ENCODE results near the gene IRAK2. TPM values are rescaled to one million over a fixed set of nuclear protein-coding genes. Genes with fewer than 3 reads are reported as not detected.

Gene IRAK2
- total and polyA plus RNA-seq, 2 donors (not counting 3 experiments of a cell fraction or from before 2014, with no cell fraction given) = 7.9 to 10.0 TPM

DNA sequence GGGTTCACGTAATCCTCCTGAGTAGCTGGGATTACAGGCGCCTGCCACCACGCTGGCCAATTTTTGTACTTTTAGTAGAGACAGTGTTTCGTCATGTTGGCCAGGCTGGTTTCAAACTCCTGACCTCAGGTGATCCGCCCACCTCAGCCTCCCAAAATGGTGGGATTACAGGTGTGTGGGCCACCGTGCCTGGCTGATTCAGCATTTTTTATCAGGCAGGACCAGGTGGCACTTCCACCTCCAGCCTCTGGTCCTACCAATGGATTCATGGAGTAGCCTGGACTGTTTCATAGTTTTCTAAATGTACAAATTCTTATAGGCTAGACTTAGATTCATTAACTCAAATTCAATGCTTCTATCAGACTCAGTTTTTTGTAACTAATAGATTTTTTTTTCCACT, 13.7 kb upstream of the IRAK2 start:
- H2AFZ ChIP-seq (ENCODE audit: low read depth, low read length) = no peak overlapping the region

DNA sequence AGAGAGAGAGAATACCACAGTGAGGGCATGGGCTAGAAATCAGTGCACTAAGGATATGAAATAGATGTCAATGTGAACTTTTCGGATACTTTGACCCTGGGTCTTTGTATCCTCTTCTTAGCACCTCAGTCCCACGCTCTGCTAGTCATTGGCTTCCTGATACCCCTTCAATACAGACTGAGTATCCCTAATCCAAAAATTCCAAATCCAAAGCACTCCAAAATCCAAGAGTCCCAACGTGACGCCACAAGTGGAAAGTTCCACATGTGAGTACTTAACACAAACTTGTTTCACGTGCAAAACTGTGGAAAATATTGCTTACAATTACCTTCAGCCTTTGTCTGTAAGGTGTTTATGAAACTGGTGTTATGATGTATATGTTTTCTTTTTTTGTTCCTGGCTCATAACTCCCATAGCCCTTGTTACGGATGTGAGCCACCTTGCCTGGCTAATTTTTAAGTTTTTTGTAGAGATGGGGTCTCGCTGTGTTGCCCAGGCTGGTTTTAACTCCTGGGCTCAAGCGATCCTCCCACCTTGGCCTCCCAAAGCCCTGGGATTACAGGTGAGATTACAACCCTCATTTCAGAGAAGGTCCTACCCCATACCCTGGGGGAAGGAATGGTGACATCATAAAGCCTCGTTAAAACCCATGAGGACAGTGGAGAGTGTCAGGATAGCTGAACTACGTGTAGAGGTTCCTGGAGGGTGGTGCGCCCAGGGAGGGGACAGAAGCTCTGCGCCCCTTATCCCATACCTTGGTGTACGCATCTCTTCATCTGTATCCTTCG, 10.2 kb upstream of the IRAK2 start:
- H3K27ac ChIP-seq (ENCODE audit: insufficient read depth, low read depth, low read length) = no peak overlapping the region
- H3K9ac ChIP-seq (replicated peaks; ENCODE audit: extremely low read depth, insufficient read depth, low read length) = no peak overlapping the region
- H3K79me2 ChIP-seq (ENCODE audit: control insufficient read depth, insufficient read depth, low read length) = no peaks in the 10 kb centered on the region
- no peak overlapping the region for H2AFZ ChIP-seq (ENCODE audit: low read depth, low read length)
- H3K36me3 ChIP-seq (ENCODE audit: control insufficient read depth in 2 of 2, extremely low read depth in 1 of 2, insufficient read depth in 2 of 2, low read length in 2 of 2) = peaks cover 10 to 13% of the 10 kb centered on the region in 2 experiments
- CTCF ChIA-PET = interaction anchor here (1.0 to 1.2 kb wide), 3 partner anchors 9 to 11 kb away, joined by 3 to 5 read pairs (median 3); partner anchors contain the start of gene IRAK2
- H3K27me3 ChIP-seq (ENCODE audit: control insufficient read depth in 2 of 2, insufficient read depth in 2 of 2, low read length in 2 of 2) = no peaks in the 10 kb centered on the region
- FAIRE-seq (no peak), DNase-seq (ENCODE audit: low read depth, low spot score) (no peak)
- no peaks in the 10 kb centered on the region for H3K9me1 ChIP-seq (replicated peaks; ENCODE audit: control insufficient read depth, extremely low read depth, insufficient read depth, low read length)
- dilution Hi-C loops (cut with MboI; ENCODE audit: extremely low pct_ligation_motif_present, low sequenced_read_pairs) = no loop called here
- no peak overlapping the region for H3K4me3 ChIP-seq (replicated peaks in 1 of 3; ENCODE audit: insufficient read depth in 1 of 3, low read depth in 1 of 3, low read length in 3 of 3)
- intact Hi-C loops (cut with micrococcal nuclease) = no loop called here
- no peaks in the 10 kb centered on the region for H3K4me1 ChIP-seq (ENCODE audit: control insufficient read depth, extremely low read depth, insufficient read depth, low read length)
- H3K4me2 ChIP-seq (ENCODE audit: insufficient read depth, low read length) = no peak overlapping the region
- H3K9me3 ChIP-seq (replicated peaks; ENCODE audit: control insufficient read depth, insufficient read depth, low read length) = no peaks in the 10 kb centered on the region
- TF ChIP-seq JUN (IDR thresholded peaks at IDR 0.05; ENCODE audit: borderline replicate concordance, insufficient read depth, insufficient read length, low read depth) (no peak), POLR2A (IDR thresholded peaks at IDR 0.05; ENCODE audit: low read depth, low read length) (no peak), FOS (IDR thresholded peaks at IDR 0.05; ENCODE audit: borderline replicate concordance, insufficient read depth, low read length) (no peak), POLR2AphosphoS5 (IDR thresholded peaks at IDR 0.05; ENCODE audit: insufficient read depth, low read depth, low read length) (no peak), MYC (IDR thresholded peaks at IDR 0.05; ENCODE audit: low read depth, low read length) (no peak), EZH2 (IDR thresholded peaks at IDR 0.05; ENCODE audit: borderline replicate concordance, low read depth, low read length, severe bottlenecking) (no peak), GATA2 (IDR thresholded peaks at IDR 0.05; ENCODE audit: insufficient read depth, insufficient read length, low read depth, low read length) (no peak)
- TF ChIP-seq, protein P1, sequence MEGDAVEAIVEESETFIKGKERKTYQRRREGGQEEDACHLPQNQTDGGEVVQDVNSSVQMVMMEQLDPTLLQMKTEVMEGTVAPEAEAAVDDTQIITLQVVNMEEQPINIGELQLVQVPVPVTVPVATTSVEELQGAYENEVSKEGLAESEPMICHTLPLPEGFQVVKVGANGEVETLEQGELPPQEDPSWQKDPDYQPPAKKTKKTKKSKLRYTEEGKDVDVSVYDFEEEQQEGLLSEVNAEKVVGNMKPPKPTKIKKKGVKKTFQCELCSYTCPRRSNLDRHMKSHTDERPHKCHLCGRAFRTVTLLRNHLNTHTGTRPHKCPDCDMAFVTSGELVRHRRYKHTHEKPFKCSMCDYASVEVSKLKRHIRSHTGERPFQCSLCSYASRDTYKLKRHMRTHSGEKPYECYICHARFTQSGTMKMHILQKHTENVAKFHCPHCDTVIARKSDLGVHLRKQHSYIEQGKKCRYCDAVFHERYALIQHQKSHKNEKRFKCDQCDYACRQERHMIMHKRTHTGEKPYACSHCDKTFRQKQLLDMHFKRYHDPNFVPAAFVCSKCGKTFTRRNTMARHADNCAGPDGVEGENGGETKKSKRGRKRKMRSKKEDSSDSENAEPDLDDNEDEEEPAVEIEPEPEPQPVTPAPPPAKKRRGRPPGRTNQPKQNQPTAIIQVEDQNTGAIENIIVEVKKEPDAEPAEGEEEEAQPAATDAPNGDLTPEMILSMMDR (IDR thresholded peaks at IDR 0.05; ENCODE audit: extremely low read depth in 1 of 2, insufficient read depth in 1 of 2, low read depth in 1 of 2, low read length in 2 of 2) = no peak
- TF ChIP-seq, protein P2, sequence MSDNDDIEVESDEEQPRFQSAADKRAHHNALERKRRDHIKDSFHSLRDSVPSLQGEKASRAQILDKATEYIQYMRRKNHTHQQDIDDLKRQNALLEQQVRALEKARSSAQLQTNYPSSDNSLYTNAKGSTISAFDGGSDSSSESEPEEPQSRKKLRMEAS (IDR thresholded peaks at IDR 0.05; ENCODE audit: insufficient read depth, insufficient read length) = no peak
- POLR2A ChIA-PET = interaction anchor here (0.6 to 0.7 kb wide), 2 partner anchors 71 to 107 kb away, joined by 3 read pairs; no protein-coding TSS in a partner anchor
- BruUV-seq (replicated peaks) = no TSS peak
- no peaks in the 10 kb centered on the region for H4K20me1 ChIP-seq (replicated peaks; ENCODE audit: control insufficient read depth, extremely low read depth, insufficient read depth, low read length)

More for the DNA sequence above, 13.7 kb upstream of the IRAK2 start:
- DNase-seq (ENCODE audit: low read depth, low spot score) (no peak), FAIRE-seq (no peak)
- dilution Hi-C loops (cut with MboI; ENCODE audit: extremely low pct_ligation_motif_present, low sequenced_read_pairs) = no loop called here
- intact Hi-C loops (cut with micrococcal nuclease) = no loop called here
- Histone ChIP-seq H3K36me3 (ENCODE audit: control insufficient read depth in 2 of 2, extremely low read depth in 1 of 2, insufficient read depth in 2 of 2, low read length in 2 of 2) (peaks cover 12 to 13% of the 10 kb centered on the region in 2 experiments), H3K4me1 (ENCODE audit: control insufficient read depth, extremely low read depth, insufficient read depth, low read length) (peaks cover 3% of the 10 kb centered on the region), H3K27ac (ENCODE audit: insufficient read depth, low read depth, low read length) (no peak overlapping the region), H4K20me1 (replicated peaks; ENCODE audit: control insufficient read depth, extremely low read depth, insufficient read depth, low read length) (peaks cover 2% of the 10 kb centered on the region), H3K9me1 (replicated peaks; ENCODE audit: control insufficient read depth, extremely low read depth, insufficient read depth, low read length) (no peaks in the 10 kb centered on the region), H3K79me2 (ENCODE audit: control insufficient read depth, insufficient read depth, low read length) (peaks cover 11% of the 10 kb centered on the region), H3K4me2 (ENCODE audit: insufficient read depth, low read length) (no peak overlapping the region), H3K9me3 (replicated peaks; ENCODE audit: control insufficient read depth, insufficient read depth, low read length) (no peaks in the 10 kb centered on the region), H3K27me3 (ENCODE audit: control insufficient read depth in 2 of 2, insufficient read depth in 2 of 2, low read length in 2 of 2) (no peaks in the 10 kb centered on the region), H3K4me3 (replicated peaks in 1 of 3; ENCODE audit: insufficient read depth in 1 of 3, low read depth in 1 of 3, low read length in 3 of 3) (no peak overlapping the region), H3K9ac (replicated peaks; ENCODE audit: extremely low read depth, insufficient read depth, low read length) (no peak overlapping the region)
- POLR2A ChIA-PET = no interaction called here
- TF ChIP-seq POLR2A (IDR thresholded peaks at IDR 0.05; ENCODE audit: low read depth, low read length) (no peak), JUN (IDR thresholded peaks at IDR 0.05; ENCODE audit: borderline replicate concordance, insufficient read depth, insufficient read length, low read depth) (no peak), GATA2 (IDR thresholded peaks at IDR 0.05; ENCODE audit: insufficient read depth, insufficient read length, low read depth, low read length) (no peak)
- TF ChIP-seq, protein P2 (IDR thresholded peaks at IDR 0.05; ENCODE audit: insufficient read depth, insufficient read length) = no peak
- CTCF ChIA-PET = interaction anchor here (0.9 kb wide), 1 partner anchor 76 kb away, joined by 3 read pairs; no protein-coding TSS in a partner anchor
- BruUV-seq (replicated peaks) = TSS peak; percentile 7
